Superior temporal gyrus (tissue), 1 donor: ENCODE results near the gene PBX1.

Experiments
- DNase-seq: peaks from one replicate; pipeline ENCODE4 v3.0.0-alpha.2; 2016; ENCODE audit errors: extremely low spot score

The PBX1 gene

DNA sequence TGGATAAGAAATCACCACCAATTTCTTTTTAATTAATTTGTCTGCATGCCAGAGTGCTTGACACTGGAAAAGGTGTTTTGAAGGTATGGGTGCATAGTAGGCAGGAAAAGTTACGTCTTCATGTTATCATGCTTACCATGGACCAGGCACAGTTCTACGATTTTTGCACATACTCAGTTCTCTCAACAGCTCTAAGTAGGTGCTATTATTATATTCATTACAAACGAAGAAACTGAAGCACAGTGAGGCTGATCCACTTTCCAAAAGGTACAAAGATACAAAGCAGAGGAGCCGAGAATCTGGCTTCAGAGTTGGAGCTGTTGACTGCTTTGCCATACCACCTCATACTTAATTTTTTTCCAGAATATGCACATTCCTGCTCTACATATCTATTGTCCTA, 306.4 kb downstream of the PBX1 start:
- no peak for DNase-seq

DNA sequence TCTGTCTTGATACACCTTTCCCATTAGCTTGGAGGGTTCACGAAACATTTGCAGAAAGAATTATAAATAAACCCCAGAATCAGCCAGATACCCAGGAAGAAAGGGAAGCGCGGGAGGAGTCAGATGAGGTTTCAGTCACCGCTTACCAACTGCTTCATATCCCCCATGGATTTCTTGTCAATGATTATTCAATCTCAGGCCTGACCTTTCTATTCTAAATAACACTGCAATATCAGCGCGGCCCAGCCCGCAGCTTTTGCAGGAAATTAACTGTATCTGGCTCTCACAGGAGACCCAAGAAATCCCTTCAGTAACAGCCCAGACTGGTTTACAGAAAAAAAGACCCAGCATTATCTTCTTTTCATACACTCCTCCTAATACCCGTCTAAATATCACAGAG, 308.6 kb downstream of the PBX1 start:
- no peak for DNase-seq

- DNase-seq = no peak
These were observed 310.0 kb downstream of the PBX1 start for GRCh38 chr1:164868990-164869389.

GRCh38 chr1:164875518-164875917, 316.5 kb downstream of the PBX1 start:
- no peak for DNase-seq

- no peak for DNase-seq
These were observed 317.6 kb downstream of the PBX1 start for GRCh38 chr1:164876398-164877116.

- no peak for DNase-seq
These were observed 321.2 kb downstream of the PBX1 start for GRCh38 chr1:164880199-164880598.

GRCh38 chr1:164880644-164881043, 321.7 kb downstream of the PBX1 start:
- DNase-seq = no peak

- no peak for DNase-seq
These were observed 326.3 kb downstream of the PBX1 start for GRCh38 chr1:164885311-164885710.

GRCh38 chr1:164886101-164886500, 327.1 kb downstream of the PBX1 start:
- DNase-seq = no peak

DNA sequence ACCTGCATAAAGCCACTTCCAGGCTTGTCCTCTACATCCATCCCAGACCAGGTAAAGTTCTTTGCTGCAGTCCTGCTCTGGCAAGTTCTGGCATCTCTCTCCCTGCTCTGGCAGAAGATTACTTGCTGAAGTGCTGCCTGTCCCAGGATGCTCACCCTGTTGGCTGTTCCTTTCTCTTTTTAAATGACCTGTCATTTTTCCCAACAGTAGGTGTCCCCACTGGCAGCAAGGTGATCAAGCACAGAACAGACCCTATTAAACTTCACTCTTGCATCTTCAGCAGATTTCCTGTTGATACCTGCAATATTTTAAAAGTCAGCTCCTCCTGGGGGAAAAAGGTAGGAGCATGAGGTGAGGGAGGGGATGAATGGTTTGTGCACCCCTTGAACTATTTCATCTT, 332.6 kb downstream of the PBX1 start:
- DNase-seq = no peak

DNA sequence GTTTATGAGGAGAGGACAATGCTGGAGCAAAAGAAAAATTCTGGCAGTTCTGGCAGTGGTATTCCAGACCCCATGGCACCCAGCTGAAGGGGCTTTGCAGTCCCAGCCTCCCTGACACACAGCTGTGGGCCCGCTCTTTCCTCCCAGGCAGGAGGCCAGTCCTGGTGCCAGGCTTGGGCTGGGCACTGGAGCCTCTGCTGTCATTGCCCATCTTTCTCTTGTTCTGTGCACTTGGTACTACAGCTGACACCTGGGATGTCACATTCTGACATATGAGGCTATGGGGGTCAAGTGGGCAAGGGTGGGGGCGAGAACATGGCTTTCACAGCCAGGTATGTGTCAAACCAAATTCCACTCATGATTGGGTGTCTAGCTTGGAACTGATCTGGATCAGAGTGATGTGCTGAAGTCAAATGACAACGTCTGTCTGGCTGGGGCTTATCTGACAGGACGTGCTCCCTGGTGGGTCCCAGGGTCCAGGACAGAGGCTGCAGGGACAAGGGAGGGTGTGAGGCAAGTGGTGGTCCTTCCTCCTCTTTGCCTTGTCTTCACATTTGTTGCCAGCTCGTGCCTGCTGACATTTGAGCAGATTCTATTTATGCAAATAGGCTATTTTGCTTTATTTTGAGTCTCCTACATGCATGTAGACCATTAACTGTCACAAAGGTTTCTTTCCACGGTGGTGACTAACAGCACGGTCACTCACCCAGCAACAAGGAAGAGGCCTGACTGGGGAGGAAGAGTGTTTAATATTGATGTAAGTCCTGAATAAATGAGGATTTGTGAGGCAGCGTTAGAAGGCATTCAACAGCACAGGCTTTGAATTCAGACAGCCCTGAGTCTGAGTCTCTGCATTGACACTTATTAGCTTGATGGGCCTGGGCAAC, 336.3 kb downstream of the PBX1 start:
- DNase-seq = no peak

- no peak for DNase-seq
These were observed 342.0 kb downstream of the PBX1 start for GRCh38 chr1:164901031-164901430.
